ENCODE data around the gene TRAF4.

GRCh38 chr17:28783161-28783560, 39.4 kb downstream of the TRAF4 start:
- no peak for TF ChIP-seq POLR2A (IDR thresholded peaks at IDR 0.05)
- no peak for TF ChIP-seq CTCF (IDR thresholded peaks at IDR 0.05)

Data from suprapubic skin (tissue), 3 donors.